Measurements from ENCODE around the gene RNASE12.

- TF ChIP-seq EZH2 (IDR thresholded peaks at IDR 0.05; ENCODE audit: borderline replicate concordance) (no peak), CTCF (IDR thresholded peaks at IDR 0.05; ENCODE audit: poor library complexity) (no peak)
Observed at GRCh38 chr14:20597108-20597507, 5.9 kb upstream of the RNASE12 start.

All from hepatocyte (in vitro differentiated cells).